ENCODE measurements around the gene RNF126.

Gene RNF126

DNA sequence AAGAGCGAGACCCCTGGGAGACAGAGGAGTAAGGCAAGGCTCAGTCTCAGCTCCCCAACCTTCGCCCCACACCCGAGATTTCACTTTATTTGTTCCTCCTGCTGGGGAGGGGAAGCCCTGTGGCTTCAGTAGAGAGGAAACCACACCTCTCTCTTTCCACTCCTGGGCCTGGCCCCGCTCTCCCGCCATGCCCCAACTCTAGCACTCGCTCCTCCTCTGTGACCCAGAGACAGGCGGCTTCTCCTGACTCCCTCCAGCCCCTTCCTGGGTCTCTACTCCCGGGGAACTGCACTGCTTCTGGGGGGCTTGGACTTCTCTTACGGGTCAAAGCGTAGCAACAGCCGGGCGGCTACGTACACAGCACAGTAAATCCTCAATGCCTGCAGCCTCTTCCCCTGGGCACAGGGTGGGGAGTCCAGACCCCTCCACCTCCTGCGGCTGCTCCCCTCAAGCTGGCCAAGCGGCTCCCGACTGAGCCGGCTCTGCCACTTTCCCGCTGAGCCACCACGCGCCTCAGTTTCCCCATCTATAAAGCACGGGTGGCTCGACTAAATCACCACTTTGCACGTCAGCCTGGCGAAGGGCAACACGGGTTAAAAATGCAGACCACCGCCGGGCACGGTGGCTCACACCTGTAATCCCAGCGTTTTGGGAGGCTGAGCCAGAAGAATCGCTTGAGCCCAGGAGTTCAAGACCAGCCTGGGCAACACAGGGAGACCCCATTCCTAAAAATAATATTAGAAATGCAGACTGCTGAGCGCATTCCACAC, 1.4 kb downstream of the RNF126 start:
- no peak for DNase-seq

DNA sequence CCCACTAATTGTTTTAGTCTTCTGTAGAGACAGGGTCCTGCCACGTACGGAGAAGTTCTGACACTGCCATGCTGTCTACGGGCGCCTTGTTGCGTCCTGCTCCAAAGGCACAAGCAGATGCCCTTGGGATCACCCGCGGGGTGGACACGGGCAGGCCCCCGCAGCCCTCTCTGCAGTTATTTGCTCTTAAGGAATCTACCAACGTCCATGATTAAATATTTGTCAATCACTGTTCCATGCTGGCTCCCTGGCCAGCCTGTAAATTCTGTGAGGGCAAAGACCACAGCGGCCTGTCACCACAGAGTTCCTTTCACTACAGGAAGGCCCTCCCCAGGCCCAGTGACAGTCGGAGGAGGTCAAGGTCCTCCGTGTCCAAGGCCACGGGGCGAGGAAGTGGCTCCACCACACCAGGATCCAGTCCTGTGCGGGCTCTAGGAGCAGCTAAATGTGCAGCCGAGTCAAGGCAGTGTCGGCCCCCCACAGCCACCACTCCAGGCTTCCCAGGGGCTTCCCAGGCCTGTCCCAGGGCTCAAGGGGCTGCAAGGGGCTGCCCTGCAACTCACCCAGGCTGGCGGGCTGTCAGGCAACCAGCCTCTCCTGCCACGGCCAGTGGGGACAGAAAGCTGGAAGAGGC, 2.1 kb downstream of the RNF126 start:
- DNase-seq = no peak

DNA sequence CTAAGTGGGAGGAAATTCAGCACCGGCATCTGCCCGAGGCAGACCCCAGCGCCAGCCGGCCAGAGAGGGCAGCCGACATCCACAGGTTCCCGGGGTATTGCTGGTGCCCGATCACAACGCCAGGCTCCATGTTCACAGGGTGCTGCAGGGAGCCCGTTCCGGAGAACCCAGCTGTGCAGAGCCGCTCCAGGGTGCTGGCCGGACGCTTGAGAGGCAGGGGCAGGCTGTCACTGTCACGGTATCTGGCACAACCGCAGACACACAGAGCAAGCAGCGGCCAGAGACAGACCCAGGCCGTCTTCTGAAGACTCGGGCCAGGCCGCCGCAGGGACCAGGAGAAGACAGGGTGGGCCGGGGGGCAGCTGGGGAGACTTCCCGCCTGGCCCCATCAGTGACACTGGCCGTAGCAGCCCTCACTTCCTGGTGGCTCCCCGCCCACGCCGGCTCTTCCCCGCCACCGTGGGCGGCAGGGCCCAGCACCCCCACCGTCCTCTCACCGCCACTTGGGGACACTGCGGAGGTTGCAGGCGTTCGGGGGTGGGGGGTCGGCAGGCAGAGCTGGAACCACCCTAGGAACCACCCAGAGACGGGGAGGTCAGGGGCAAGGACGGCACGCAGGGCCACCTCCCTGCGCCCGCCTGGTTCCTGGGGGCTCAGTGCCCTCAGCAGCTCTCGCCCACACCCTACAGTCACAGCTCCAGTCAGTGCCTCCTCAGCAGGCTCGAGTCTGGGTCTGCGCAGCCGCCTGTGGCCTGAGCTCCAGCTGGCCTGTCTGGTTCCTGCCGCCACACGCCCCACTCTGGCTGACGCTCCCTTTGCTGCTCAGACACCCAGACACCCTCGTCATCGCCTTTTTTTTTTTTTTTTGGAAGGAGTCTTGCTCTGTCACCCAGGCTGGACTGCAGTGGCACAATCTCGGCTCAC, 3.8 kb downstream of the RNF126 start:
- no peak for DNase-seq

DNA sequence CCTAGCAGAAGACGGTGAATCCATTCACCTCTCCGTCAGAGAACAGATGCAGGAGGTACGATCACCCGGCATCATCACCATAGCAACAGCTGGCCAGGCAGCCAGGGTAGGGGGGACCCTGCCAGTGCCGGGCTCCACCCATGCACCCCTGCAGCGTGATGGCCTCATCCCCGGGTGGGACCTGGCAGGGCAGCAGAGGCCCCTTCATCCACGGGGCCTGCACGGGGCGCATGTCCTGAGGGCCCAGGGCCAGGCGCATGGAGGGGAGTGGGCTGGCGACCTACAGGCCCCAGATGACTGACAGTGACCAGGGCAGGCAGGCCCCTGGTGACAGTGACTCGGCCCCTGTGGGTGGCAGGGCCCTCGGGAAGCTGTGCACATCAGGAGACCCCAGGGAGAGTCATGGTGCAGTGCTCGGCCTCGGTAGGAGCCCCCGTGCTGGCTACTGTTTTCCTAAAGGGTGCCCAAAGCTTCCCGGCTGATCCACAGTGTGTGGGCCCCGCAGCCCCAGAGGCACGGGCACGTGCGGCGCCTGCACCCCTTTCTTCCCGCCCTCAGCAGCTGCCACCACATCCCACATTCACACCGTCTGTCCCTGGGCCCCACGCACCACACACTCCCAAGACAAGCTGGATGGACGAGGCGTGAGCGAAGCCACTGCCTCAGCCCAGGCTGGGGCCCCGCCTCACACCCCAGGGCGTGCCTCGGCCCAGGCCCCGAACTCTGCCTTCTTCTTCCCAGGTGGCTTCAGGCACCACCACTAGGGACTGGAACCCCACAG, 4.8 kb downstream of the RNF126 start:
- DNase-seq = no peak

DNA sequence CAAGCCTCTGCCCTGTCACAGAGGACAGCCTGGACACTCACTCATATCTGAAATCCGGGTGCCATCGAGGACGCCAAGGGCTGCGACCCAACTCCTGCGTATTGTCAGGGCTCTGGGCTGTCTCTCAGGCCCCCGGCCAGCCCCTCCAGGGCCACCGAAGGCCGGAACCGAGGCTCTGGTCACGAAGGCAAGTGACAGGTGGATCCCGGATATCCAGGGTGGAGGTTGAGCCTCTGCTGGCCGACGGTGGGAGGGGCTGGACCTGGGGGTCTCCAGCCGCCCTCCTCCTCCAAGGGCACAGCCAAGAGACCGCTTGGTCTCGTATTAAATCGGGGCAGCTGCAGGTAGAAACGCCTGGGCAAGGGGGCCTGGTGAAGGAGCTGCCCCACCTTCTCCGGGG, 5.4 kb downstream of the RNF126 start:
- DNase-seq = no peak

DNA sequence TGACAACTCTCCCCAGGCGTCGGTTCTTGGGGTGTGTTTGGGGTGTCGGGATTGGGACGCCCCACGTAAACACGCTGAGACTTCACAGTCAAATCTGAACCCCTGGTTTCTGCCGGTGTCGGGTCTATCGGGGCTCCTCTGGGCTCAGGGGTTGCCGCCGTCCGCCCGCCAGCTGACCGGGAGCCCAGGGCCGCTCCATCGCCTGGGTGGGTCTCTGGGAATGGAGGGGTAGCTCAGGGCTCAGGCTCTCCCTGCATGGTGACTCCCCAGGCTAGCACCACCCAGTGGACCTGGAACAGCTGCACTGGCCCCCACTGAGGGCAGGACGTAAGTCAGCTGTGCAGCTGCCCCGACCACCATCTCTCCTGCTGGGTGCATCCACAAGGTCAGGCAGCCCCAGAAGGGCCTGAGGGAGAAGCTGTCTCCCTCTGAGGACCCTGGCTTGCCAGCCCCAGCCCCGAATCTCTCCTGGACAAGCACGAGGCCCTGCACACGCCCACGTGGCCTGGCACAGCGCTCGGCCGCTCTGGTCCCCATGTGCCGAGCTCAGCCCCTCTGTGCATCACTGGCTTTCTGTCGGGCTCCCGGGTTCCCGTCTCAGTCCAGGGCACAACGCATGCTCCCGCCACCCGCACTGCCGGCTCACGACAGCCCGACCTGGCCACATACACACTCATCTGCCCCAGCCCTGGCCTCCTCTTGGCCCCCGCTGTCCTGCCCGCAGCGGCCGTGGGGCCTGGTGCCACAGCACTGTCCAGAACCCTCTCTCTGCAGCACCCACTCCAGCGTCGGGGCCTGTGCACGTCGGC, 6.1 kb downstream of the RNF126 start:
- DNase-seq = no peak

DNA sequence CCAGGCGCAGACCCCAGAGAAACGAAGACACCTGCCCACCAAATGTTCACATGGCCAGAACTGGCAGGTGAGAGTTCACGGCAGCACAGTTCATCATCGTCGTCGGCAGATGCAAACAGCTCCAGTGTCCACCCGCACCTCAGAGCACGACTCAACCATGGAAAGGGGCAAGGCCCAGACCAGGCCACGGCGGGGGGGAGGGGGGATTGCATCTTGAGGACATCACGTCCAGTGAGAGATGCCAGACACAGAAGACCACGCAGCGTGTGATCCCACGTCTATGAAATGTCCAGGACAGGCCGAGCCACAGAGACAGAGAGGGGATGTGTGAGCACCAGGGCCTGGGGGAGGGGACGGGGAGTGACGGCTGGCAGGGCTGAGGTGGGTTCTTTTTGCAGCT, 7.3 kb downstream of the RNF126 start:
- no peak for DNase-seq

DNA sequence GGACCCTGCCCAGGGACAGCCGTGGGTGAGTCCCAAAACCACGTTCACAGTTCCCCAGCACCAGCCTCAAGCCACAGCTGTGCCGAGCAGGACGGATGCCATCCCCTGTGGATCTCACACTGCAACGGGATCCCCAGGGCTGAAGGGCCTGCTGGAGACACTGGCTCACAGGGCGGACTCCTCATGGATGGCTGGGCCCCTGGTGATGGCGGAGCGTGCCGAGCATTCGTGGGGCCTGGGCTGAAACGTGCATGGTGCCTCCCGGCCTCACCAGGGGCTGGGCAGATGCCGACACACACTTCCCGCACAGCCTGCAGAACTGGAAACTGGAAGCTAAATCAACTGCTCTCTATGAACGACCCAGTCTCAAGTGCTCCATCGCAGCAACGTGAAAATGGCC, 9.6 kb downstream of the RNF126 start:
- DNase-seq = no peak

DNA sequence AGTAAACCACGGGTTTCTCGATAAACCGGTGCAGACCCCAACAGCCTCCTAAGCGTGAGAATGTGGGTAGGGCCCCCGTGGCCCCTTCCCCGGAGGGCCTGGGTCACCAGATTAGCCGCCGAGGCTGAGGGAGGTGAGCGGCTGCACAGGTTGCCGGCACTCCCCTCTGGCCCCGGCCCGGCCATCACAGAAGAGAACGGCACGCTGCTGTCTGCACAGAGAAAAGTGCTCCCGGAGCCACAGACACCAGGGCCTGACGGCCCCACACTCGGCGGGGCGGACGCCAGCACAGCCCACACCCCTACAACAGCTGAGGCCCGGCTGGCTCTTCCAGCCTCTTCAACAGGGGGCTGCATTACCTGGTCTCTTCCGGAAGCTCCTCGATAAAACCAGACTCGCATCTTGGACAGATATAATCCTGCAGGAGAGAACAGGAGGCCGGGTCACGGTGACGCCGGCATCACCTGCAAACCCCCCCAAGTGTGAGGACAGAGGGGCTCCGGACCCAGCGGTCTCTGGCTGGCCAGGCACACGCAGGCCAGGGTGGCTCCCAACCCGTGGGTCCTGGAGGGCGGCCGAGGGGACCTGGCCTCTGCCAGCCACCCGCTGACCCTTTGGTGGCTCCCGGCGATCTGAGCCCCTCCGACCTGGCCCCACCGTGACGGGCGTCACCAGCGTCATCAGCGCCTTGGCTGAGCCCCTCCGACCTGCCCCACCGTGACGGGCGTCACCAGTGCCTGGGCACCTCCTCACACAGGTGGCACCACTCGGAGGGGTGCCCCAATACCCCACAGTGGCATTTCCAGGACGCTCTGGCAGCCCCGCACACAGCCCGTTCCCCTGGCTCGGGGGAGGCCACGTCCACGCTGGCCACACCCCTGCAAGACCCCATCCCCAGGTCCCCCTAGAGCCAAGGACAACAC, 10.3 kb downstream of the RNF126 start:
- DNase-seq = no peak

DNA sequence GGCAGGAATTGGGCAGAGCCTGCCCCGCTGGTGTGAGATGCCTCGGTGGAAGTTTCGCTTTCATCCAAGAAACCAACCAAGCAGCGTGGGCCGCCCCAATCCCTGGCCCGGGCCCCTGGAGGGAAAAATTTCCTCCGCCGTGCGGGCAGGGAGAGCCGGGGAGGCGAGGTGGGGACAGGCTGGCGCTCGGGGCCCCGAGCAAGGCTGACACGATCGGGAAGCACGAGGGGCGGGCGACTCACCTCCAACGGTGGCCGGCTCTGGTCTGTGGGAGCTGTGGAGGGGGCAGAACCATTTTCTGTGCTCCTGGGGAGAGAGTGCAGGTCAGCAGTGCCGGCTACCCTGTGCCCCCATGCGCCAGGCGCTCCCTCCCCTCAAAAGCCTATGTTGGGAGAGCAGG, 11.0 kb downstream of the RNF126 start:
- DNase-seq = no peak

DNA sequence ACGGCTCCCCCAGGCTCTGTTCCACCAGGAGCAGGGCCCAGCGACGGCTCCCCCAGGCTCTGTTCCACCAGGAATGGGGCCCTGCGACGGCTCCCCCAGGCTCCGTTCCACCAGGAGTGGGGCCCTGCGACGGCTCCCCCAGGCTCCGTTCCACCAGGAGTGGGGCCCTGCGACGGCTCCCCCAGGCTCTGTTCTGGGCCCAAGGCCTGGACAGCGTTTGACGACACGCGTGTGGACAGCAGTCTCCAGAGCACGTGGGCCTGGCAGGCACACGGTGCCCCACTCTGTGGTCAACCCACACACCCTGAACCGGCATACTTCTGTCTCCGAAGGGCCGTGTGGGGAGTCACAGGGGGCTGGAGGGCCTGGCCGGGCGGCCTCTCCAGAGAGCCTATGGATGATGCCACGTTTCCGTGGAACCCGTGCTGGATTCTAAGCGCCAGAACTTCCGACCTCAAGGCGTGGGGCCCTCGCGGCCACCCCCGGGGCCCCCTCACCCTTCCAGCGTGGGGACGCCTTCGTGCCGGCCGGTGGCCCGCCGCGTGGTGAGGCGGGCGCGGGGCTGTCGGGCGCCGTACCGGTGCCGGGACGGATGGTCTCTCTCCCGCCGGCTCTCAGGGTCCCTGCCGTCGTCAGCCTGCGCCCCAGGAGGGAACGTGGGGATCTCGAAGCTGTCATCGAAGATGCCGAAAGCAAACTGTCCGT, 11.7 kb downstream of the RNF126 start:
- DNase-seq = no peak

DNA sequence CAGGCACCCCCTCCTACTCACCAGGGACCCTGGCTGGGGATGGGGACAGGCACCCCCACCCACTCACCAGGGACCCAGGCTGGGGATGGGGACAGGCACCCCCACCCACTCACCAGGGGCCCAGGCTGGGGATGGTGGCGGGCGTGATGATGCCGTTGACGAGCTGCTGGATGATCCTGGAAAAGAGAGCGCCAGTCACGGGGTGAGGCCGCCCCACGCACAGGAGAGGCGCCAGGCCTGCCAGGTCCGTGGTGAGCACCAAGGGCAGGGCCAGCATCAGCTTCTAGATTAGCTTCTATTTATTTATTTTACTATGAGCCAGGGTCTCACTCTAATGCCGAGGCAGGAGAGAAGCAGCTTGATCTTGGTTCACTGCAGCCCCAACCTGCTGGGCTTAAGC, 12.9 kb downstream of the RNF126 start:
- no peak for DNase-seq

DNA sequence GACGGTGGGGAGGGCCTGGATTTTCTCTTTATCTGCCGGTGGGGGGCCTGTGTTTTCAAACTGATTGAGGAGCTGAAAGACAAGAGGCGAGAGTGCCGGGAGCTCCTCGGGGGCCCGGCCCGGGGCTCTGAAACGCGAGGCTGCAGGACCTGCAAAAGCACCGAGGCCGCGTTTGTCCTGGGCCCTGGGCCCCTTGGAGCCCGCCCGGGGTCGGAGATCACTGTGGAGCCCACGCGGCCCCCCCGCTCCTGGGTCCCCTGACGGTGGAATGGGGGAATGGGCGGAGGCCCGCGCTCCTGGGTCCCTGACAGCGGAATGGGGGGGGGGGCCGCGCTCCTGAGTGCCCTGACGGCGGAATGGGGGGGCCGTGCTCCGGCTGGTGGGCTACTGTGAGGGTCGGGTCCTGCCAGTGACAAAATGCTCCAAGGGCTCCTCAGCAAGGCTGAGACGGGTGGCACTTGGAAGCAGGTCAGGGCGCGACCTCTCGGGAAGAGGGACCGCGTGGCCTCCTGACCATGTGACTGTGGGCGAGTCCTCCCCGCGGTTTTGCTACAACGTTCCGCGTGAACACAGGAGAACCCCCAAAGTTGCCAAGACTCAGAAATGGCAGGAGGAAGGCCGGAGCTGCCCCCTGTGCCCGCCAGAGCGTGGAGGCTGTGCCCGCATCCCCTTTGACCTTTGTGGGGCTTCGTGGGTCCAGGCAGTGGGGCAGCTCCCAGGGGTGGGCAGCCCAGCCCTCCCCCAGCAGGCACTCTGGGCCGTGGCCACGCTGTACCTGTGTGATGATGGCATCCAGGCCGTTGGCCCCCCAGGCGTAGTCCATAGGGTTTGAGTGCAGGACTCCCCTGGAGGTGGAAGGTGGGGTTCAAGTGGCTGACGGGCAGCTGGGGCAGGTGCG, 13.9 kb downstream of the RNF126 start:
- DNase-seq = no peak

DNA sequence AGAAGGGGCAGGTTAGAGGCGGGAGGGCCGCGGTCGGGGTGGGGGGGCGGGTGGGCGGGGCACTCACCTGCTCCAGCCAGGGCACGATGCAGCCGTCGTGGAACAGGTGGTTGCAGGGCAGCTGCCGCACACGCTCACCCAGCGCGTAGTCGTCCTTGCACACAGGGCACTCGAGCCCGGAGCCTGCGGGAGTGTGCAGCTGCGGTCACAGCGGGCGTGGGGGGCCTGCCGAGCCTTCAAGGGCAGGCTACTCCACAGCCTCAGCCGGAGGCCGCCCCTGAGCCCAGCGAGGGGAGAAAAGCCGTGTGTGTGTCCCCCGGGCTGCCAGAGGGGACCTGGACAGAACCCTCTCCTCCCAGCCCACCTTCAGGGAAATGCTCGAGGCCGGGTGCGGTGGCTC, 14.7 kb downstream of the RNF126 start:
- no peak for DNase-seq

DNA sequence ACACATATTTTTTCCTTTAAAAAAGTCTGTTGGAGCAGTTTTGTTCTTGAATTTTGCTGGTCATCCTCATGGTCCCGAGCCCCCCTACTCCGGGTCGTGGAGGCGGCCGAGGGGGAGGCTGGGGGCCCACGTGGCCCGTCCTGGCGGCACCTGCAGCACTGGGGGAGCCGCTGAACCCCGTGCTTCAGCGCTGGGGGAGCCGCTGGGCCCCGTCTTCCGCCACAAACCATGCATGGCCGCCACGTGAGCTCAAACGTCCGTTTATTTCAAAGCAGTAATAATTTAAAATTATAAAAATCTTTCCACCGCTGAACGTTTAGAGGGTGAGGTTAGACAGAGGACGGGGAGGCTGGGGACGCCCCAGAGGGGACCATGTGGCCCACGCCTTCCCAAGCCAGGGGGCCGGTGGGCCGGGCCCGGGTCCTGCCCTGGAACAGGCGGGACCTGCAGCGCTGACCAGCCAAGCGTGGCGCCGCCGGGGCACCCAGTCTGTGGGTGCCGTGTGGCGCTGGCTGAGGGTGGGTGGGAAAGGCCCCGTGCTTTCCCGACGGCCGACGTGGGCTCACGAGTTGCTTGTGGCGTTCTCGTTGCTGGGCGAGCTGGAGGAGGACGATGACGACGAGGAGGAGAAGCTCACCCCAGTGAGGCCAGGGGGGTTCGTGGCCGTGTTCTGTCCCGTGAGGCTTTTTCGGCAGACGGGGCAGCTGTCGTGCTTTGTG, 15.3 kb downstream of the RNF126 start:
- no peak for DNase-seq

DNA sequence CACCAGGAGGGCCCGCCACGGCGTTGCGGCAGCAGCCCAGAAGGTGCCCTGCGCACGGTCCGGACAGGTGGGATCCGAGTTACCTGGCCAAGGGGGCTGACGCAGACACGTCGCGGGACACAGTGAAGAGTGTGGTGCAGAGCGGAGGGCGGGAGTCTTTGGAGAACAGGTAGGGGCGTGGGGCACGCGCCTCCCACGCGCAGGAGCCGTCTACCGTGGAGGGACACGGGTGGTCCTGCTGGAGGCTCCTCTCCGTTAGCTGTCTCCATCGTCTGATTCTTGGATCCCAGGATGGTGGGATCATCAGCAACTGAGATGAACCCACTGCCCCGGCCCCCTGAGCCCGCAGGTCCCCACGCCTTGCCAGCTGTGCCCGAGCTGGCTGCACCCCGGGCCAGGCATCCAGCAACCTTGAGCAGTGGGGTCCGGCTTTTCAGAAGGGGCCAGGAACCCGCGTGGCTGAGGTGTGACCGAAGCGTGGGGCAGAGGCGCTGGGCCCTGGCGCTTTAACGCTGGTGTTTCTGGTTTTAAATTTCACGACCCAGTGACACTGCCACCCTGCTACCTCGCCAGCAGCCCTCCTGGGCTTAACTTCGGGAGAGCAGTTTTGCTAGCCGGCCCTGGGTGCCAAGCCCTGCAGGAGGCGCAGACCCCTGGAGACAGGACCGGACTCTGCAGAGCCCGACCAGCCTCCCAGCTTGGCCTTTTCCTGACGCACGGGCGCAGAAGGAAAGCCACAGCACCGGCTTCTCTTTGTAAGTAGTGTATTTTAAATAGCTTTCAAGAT, 16.0 kb downstream of the RNF126 start:
- no peak for DNase-seq

DNA sequence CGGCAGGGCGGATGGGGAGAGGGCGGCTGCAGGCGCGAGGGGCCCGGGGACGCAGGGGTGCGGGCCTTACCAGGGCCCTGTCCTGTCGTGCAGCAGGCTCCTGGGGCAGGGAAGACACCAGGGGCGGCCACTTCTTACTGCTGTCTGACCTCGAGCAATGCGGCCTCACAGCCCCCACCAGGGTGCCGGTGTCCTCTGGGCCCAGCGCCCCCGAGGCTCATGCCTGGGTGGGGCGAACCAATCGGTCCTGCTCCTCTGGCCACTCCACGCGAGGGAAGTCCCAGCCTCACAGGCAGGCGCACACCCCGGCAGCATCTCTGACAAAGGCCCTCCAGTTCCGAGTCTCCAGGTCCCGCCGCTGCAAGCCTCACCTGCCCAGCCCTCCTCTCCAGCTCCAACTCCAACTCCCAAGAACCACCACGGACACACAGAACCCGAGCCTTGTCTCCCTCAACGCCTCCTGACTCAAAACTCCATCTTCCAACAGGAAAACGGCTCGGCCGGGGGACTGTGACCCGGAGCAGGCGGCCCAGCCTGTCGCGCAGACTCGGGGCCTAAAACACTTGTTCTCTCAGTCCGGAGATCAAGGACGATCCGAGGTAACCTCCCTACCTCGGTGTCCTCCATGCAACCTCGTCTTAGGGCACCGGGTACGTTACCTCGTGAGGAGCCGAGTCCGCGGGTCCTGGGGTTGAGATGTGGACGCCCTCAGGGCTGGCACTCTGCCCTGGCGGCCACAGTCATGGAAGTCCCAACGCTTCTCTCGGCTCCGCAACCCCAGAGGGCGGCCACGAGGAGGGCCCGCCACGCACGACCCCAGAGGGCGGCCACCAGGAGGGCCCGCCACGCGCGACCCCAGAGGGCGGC, 16.9 kb downstream of the RNF126 start:
- no peak for DNase-seq
